SJCRH30 (cell line): ENCODE data around the gene WDR86. TPM values are rescaled to one million over a fixed set of nuclear protein-coding genes. Genes with fewer than 3 reads are reported as not detected.
A peak's percentile ranks its signal among the peaks of the same experiment; 100 is the strongest.

Experiments
- DNase-seq, 2 experiments: peaks; one replicate each; pipeline ENCODE4 v3.0.0-alpha.2; 2015 to 2020
- H3K27ac ChIP-seq: fragments of 250-450 bp; sonication (Bioruptor Pico); 2 replicates; pipeline ENCODE4 v1.5.1; 2020; ENCODE audit warnings: mild to moderate bottlenecking, moderate library complexity
- H3K27me3 ChIP-seq: fragments of 250-450 bp; sonication (Bioruptor Pico); 2 replicates; pipeline ENCODE4 v1.5.1; 2020; ENCODE audit warnings: mild to moderate bottlenecking, moderate library complexity
- H3K36me3 ChIP-seq: fragments of 250-450 bp; sonication (Bioruptor Pico); 2 replicates; pipeline ENCODE4 v1.5.1; 2020; ENCODE audit warnings: mild to moderate bottlenecking, moderate library complexity
- H3K4me1 ChIP-seq: fragments of 250-450 bp; sonication (Bioruptor Pico); 2 replicates; pipeline ENCODE4 v1.5.1; 2020; ENCODE audit warnings: mild to moderate bottlenecking, moderate library complexity
- H3K4me3 ChIP-seq: fragments of 250-450 bp; sonication (Bioruptor Pico); 2 replicates; pipeline ENCODE4 v1.5.1; 2020; ENCODE audit warnings: mild to moderate bottlenecking, moderate library complexity
- H3K9me3 ChIP-seq: fragments of 250-450 bp; sonication (Bioruptor Pico); replicated peaks from 2 replicates; pipeline ENCODE4 v1.5.1; 2020; ENCODE audit warnings: mild to moderate bottlenecking, moderate library complexity
- total RNA-seq: library from RNA; depleted of rRNA; stranded (reverse); fragments of >200 nt; shearing (Covaris generic); gene quantifications from 2 replicates; pipeline ENCODE4 v1.2.3, GENCODE V29; 2014

The WDR86 gene
- total RNA-seq, 1 experiment from 2014 or later: 1.0 TPM

DNA sequence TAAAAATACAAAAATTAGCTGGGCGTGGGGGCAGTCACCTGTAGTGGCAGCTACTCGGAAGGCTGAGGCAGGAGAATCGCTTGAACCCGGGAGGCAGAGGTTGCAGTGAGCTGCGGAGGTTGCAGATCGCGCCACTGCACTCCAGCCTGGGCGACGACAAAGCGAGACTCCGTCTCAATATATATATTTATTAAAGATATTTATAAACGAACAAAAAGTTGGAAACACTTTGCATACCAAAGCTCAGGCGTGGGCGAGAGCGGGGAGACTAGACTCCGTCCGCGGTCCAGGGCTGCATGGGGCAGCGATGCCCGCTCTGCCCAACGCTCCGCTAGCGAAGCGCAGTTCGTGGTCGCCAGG, 38.0 kb upstream of the WDR86 start:
- Histone ChIP-seq H3K27ac (no peak overlapping the region), H3K9me3 (peaks cover 4% of the 10 kb centered on the region; the same call in 1 of the 2 replicates), H3K36me3 (no peaks in the 10 kb centered on the region), H3K4me1 (peaks cover 2% of the 10 kb centered on the region; the same call in 1 of the 2 replicates), H3K27me3 (peaks cover 9% of the 10 kb centered on the region), H3K4me3 (no peak overlapping the region)
- DNase-seq: no peak

DNA sequence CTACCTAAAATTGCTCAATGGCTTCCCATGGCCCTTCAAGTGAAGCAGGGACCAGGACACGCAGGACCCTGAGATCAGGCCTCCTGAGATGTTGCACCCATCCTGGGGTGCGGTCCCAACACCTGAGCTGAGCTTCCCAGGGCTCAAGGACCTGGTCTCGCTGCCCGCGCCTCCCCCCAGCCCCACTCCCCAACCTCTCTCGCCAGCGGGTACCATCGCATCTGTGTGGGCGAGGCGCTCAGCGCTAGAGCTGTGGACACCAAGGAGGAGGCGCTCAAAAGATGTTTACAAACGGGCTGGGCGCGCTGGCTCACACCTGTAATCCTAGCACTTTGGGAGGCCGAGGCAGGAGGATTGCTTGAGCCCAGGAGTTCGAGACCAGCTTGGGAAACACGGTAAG, 37.5 kb upstream of the WDR86 start:
- H3K36me3 ChIP-seq: no peaks in the 10 kb centered on the region
- peaks cover 9% of the 10 kb centered on the region for H3K27me3 ChIP-seq
- H3K4me1 ChIP-seq: no peaks in the 10 kb centered on the region
- DNase-seq: no peak
- H3K9me3 ChIP-seq: peaks cover 4% of the 10 kb centered on the region; the same call in 1 of the 2 replicates
- H3K27ac ChIP-seq: no peak overlapping the region
- H3K4me3 ChIP-seq: no peak overlapping the region

DNA sequence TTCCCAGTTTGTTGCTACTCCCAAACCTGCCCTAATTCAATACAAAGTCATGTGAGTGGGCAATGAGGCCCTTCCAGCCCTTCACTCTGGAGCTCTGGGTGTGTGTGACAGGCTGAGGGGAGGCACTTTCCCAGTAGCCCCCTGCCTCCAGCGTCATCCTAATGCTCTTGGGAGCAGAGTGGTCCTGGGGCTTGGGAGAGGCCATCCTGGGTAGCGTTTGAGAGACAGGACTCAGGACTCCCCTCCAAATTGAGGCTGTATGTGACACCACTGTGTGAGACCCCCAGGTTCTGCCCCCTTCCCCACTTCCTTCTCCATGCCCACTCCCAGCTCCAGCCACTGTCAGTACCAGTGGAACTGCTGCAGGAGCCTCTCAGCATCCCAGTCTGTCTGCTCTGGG, 36.6 kb upstream of the WDR86 start:
- H3K27me3 ChIP-seq: peaks cover 6% of the 10 kb centered on the region
- peaks cover 4% of the 10 kb centered on the region for H3K9me3 ChIP-seq
- H3K27ac ChIP-seq: no peak overlapping the region
- H3K36me3 ChIP-seq: no peaks in the 10 kb centered on the region
- no peak overlapping the region for H3K4me3 ChIP-seq
- H3K4me1 ChIP-seq: no peaks in the 10 kb centered on the region
- DNase-seq: no peak

GRCh38 chr7:151444632-151445031, 34.8 kb upstream of the WDR86 start:
- H3K36me3 ChIP-seq: no peaks in the 10 kb centered on the region
- H3K27ac ChIP-seq: no peak overlapping the region
- peaks cover 3% of the 10 kb centered on the region; the same call in 1 of the 2 replicates for H3K27me3 ChIP-seq
- DNase-seq: no peak
- H3K9me3 ChIP-seq: peaks cover 4% of the 10 kb centered on the region
- H3K4me1 ChIP-seq: no peaks in the 10 kb centered on the region
- no peak overlapping the region for H3K4me3 ChIP-seq

- H3K4me1 ChIP-seq: no peaks in the 10 kb centered on the region
- peak; percentile 46 to 60 for DNase-seq
- H3K4me3 ChIP-seq: no peak overlapping the region
- H3K36me3 ChIP-seq: no peaks in the 10 kb centered on the region
- no peak overlapping the region for H3K27ac ChIP-seq
- peaks cover 3% of the 10 kb centered on the region; the same call in 1 of the 2 replicates for H3K27me3 ChIP-seq
- H3K9me3 ChIP-seq: peaks cover 4% of the 10 kb centered on the region
Measured at GRCh38 chr7:151442776-151443496, 33.1 kb upstream of the WDR86 start.

- no peak for DNase-seq
- H3K9me3 ChIP-seq: peaks cover 4% of the 10 kb centered on the region
- H3K4me1 ChIP-seq: no peaks in the 10 kb centered on the region
Measured at GRCh38 chr7:151440799-151441445, 31.1 kb upstream of the WDR86 start.

GRCh38 chr7:151439855-151440798, 30.3 kb upstream of the WDR86 start, which contains the start of gene CRYGN:
CRYGN (minus strand) TSS chr7:151440141; CDS start chr7:151439917, 224 bp downstream.
- Histone ChIP-seq H3K4me1 (no peaks in the 10 kb centered on the region), H3K27ac (no peak within 1 kb of the TSS), H3K9me3 (peaks cover 4% of the 10 kb centered on the region), H3K27me3 (peaks cover 10% of the 10 kb centered on the region), H3K36me3 (no peaks in the 10 kb centered on the region), H3K4me3 (no peak within 1 kb of the TSS)
- no peak for DNase-seq

More at GRCh38 chr7:151440799-151441445, 31.1 kb upstream of the WDR86 start:
- no peaks in the 10 kb centered on the region for H3K36me3 ChIP-seq
- no peak overlapping the region for H3K4me3 ChIP-seq
- no peak overlapping the region for H3K27ac ChIP-seq
- H3K27me3 ChIP-seq: peaks cover 13% of the 10 kb centered on the region

- Histone ChIP-seq H3K4me1 (no peaks in the 10 kb centered on the region), H3K9me3 (peaks cover 4% of the 10 kb centered on the region), H3K36me3 (no peaks in the 10 kb centered on the region), H3K4me3 (no peak overlapping the region), H3K27me3 (peaks cover 10% of the 10 kb centered on the region), H3K27ac (no peak overlapping the region)
- no peak for DNase-seq
Measured at GRCh38 chr7:151438864-151439601, 29.2 kb upstream of the WDR86 start.

- Histone ChIP-seq H3K27me3 (peaks cover 20% of the 10 kb centered on the region), H3K9me3 (no peaks in the 10 kb centered on the region; the same call in 1 of the 2 replicates), H3K27ac (no peak overlapping the region), H3K4me3 (no peak overlapping the region), H3K36me3 (no peaks in the 10 kb centered on the region), H3K4me1 (no peaks in the 10 kb centered on the region)
- DNase-seq: no peak
Measured at GRCh38 chr7:151437866-151438516, 28.2 kb upstream of the WDR86 start.

- H3K4me3 ChIP-seq: no peak overlapping the region
- H3K36me3 ChIP-seq: no peaks in the 10 kb centered on the region
- no peak overlapping the region for H3K27ac ChIP-seq
- no peak for DNase-seq
- peaks cover 21% of the 10 kb centered on the region for H3K27me3 ChIP-seq
- H3K4me1 ChIP-seq: no peaks in the 10 kb centered on the region
- no peaks in the 10 kb centered on the region; the same call in 1 of the 2 replicates for H3K9me3 ChIP-seq
Measured at GRCh38 chr7:151437159-151437553, 27.3 kb upstream of the WDR86 start.

- H3K27me3 ChIP-seq: peaks cover 21% of the 10 kb centered on the region
- no peak overlapping the region for H3K4me3 ChIP-seq
- DNase-seq: no peak
- H3K9me3 ChIP-seq: no peaks in the 10 kb centered on the region
- H3K36me3 ChIP-seq: no peaks in the 10 kb centered on the region
- H3K27ac ChIP-seq: no peak overlapping the region
- H3K4me1 ChIP-seq: no peaks in the 10 kb centered on the region
Measured at GRCh38 chr7:151436446-151437158, 26.8 kb upstream of the WDR86 start.

DNA sequence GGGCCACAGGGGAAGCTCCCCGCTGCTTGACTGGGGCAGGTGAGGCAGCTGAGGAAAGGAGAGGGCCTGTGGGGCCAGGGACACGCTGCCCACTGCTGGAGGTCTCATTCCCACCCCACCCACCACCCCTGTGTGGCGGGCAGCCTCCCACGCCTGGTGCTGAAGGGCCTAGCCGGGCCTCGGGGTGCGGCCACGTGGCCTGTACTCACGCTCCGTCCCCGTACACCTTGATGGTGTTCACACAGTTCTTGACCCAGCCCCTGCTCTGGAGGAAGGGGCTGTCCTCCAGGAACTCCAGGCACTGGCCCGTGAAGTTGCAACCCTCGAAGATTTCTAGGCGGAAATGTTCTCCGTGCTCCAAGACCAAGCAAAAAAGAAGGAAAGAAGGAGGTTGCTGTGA, 26.1 kb upstream of the WDR86 start:
- Histone ChIP-seq H3K36me3 (no peaks in the 10 kb centered on the region), H3K4me3 (no peak overlapping the region), H3K27ac (no peak overlapping the region), H3K4me1 (no peaks in the 10 kb centered on the region), H3K27me3 (peaks cover 21% of the 10 kb centered on the region), H3K9me3 (no peaks in the 10 kb centered on the region)
- no peak for DNase-seq
